NCI-H1694 treated with DMSO at 0.1 percent for 48 hours (cell line): ENCODE measurements around the gene SNCA.

ENCODE experiments used
- DNase-seq: peaks from one replicate; lab custom pipeline; 2025; lab: John Stamatoyannopoulos, UW

The SNCA gene

DNA sequence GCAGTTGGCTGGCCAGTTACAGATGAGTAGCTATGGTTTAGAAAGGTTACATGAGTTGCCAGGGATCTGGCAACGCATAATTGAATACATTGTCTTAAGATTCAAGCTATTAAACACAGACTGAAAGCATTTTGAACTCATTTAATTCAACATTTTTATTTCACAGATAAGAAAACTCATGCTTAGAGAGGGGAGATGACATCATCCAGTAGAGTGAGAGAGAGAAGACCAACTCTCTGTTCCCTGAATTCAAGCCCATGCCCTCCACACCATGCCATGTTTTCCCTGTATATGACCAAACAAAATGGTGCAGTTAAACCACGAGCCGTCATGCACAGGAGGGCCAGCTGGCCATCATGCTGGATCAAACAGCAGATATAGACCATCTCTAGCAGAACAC is 22.6 kb downstream of the SNCA start:
- DNase-seq, result no peak

DNA sequence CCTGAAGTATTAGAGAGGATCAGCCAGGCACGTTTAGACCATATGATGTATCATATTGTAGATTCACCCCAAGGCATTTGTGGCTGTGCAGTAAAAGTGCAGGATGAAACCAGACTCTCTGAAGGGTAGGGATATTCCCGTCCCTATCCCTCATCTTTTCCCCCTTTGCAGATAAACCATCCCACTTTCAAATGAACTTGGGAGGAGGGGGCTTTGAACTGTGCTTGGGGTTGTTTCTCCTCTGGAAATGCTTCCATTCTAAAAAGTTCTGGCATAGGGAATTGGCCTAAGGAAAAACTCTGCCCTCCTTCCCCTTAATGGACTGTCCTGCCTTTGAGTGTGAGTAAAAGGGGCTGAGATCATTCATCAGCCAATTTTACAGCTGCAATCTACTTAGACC is 23.8 kb downstream of the SNCA start:
- no peak for DNase-seq

DNA sequence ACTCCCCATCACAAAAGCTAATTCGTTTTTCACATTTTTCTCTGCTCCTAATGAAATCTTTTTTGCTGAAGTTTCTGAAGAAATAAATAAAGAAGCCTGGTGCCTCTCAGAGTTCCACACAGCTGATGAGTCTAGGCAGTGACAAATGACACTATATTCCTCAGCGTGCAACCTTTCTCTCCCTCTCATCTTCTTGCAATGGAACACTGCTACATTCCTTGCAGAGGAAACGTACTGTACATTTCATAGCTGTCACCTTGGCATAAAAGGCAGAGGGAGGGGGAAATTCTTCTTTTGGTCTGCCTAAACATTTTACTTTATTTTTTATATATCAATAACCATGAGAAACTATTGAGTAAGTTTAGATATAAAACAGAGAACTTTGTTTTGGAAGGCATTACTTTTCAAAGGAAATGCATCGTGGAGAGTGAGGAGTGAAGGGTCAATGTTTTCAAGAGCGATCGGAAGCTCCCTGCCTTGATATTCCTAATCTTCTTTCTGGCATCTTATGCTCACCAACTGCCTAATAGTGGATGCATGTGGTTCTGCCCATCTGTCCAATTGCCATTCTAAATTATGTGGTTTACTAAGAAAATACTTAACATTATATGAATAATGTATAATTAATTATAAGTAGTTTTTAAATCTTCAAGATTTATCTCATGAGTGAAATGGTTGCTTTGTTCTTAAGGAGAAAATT is 29.4 kb downstream of the SNCA start:
- no peak for DNase-seq

GRCh38 chr4:89805297-89805696 is 31.7 kb downstream of the SNCA start:
- DNase-seq, result no peak

DNA sequence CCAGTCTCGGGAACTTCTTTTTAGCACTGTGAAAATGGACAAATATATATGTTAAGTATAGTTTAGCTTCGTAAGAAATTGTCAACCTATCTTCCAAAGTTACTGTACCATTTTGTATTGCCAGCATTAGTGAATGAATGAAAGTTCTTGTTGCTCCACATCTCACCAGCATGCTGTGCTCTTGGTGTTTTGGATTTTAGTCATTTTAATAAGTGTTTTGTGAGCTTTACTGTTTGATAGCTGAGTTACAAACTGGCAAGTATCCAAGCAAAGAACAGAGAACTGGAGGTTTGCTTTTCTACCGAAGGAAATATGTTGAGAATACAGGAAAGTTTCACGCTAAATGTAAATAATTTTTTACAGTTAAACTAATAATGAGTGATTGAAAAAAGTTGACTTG is 33.0 kb downstream of the SNCA start:
- DNase-seq, result no peak

- DNase-seq, result no peak
Observed at GRCh38 chr4:89803036-89803435, 33.9 kb downstream of the SNCA start.

DNA sequence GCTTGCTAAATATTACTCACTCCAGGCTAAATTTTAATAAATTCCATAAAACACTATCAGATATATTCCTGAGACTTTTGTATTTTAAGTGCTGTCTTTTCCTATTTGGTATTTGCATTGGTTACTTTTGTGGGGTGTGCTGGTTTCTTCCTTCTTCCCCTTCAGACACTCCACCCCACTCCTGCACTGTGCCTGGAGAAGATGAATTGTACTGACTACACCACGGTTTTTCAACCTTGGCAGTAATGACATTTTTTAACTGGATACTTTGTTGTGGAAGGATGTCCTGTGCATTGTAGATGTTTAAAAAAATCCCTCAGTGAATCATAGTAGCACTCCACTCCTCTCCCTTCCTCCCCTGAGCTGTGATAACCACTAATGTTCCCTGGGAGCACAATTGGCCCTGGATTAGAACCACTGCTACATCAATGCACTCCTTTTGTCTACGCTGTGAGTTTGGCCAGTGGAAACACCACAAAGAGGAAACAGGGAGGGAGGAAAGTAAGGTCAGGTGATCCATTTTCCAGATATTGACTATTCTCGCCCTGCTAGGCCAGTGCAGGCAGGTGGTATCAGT is 36.3 kb downstream of the SNCA start:
- DNase-seq, result no peak

DNA sequence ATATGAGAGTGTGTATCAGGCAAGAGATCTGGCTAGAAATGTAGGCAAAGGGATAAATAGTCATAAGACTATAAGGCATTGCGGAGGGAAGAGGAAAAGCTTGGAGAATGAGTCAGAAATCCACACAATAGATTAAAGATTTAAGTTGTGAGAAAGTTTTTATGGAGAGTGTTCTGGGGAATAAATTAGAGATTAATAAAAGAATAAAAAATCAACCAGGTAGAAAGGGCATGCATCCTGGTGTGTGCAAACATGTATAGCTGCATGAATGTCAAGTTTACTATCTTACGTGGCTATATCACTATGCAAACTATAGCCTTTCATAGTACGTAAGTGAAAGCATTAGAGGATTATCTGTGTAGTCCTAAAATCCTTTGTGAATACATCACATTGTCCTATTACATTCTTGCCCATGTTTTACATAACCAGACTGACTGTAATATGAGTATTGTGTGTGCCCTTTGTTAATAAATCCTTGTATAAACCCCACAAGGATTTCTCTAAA is 36.9 kb downstream of the SNCA start:
- DNase-seq, result no peak

- DNase-seq, result no peak
Observed at GRCh38 chr4:89799071-89799470, 37.9 kb downstream of the SNCA start.

DNA sequence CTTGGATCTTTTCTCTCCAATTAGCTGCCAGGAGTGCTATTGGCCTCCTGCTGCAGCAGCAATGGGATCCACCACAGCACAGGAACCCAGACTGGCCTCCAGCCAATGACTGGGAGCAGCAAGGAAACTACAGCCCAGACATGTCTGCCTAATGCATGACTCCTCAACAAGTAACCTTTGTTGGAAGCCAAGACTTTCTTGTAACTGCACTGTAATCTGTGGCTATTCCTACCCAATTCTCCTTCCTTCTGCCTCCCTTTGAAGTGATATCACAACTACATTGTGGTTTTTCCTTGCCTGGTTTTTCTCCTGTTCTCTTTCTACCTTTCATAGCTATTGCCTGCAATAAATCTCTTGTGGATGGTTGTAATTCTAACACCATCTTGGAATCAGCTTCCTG is 39.8 kb downstream of the SNCA start:
- no peak for DNase-seq

DNA sequence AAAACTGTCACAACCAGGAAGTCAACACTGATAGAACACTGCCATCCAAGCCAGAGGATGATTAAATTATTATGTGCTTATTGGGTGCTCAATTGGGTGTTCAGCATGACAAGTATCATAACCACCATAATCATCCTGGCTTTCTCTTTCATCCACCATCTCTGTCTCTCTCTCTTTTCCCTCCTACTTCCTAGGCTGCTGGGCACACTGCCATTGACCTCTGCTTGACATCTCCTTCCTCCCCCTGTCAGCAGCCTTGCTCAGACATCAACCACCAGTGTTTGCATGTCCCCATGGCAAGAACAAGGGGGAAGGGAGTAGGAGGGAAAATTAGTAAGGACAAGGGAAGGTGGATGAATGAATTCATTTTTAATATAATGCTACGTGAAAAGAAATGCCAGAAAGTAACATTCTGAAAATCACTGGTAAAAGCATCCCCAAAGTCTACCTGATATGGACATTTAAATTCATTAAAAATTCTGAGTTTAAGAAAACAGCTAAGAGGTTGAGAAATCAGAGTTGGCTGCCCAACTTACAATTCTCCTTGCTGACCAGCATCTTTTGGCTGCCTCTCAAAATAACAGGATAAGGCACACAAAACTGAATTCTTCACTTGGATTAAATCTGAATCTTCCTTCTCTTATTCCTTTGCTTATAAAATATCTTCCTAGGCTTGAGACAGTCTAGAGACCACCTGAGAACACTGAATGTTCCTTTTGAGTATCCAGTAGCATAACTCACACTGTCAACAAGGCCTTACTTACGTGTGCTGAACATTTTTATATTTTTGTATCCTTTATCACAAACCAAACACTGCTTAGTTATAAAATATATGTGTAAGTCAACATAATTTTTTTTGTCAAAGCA is 48.5 kb downstream of the SNCA start:
- no peak for DNase-seq

GRCh38 chr4:89784686-89785231 is 52.2 kb downstream of the SNCA start:
- no peak for DNase-seq

DNA sequence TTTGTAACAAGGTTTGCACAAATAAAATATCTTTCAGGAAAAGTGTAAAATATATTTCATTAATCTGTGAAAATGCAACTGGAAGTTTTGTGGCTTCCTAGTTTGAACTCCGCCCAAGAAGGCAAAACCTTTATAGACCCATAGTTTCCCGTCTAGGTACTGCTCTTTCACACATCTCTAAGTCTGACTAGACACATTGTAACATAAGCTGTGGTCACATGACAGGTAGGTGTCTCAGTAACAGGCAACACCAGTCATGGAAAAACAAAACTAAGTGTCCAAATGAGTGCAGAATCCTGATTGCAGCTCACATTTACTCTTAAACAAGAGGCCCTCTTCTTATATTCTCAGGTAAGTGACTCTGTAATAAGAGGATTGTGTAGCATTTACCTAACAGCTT is 55.6 kb downstream of the SNCA start:
- no peak for DNase-seq

- no peak for DNase-seq
Observed at GRCh38 chr4:89773805-89774204, 63.2 kb downstream of the SNCA start.

DNA sequence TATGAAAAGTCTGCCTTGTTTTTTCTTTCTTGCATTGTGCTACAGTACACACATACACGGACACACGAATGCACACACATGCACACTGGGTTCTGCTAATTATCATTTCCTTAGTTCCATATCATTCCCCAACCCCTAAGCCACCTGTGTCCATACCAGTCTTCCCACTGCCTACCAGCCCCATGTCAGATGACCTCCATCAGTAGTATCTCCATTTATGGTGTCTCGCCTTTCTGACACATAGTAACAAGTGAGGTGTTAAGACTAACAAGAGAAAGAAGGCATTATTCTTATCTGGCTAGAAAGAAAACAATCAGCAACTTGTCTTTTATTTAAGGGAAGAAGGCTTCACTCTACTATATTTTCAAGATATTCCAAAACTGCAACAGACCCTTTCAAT is 67.1 kb downstream of the SNCA start:
- DNase-seq, result no peak

DNA sequence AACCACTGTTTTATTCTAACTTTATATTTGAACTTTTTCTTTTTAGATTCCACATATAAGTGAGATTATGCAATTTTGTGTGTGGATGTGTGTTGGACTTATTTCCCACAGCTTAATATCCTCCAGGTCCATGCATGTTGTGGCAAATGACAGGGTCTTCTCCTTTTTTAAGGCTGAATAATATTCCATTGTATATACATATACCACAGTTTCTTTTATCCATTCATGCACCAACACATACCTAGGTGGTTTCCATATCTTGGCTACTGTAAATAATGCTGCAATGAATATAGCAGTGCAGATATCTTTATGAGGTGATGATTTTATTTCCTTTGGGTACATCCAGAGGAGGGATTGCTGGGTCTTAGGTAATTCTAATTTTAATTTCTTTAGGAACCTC is 69.0 kb downstream of the SNCA start:
- no peak for DNase-seq

DNA sequence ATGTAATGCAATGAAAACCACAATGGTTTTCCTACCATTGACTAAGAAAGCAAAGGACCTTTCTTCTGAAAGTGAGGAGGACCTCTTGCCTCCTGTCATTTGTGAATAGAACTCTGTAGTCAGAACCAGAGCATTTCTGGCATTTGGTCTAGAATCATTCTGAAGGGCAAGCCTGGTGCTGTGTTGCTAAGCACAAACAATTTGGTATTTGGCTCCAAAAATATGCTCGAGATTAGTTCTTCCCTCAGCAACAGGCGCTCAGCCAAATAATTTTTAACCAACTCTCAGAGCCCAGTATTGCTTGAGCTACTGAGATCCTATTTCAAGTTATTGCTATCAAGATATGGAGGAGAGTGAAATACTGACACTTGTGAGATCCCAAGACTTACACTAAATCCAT is 71.0 kb downstream of the SNCA start:
- peak; percentile 19 for DNase-seq

- DNase-seq, result no peak
Observed at GRCh38 chr4:89765528-89765927, 71.4 kb downstream of the SNCA start.

DNA sequence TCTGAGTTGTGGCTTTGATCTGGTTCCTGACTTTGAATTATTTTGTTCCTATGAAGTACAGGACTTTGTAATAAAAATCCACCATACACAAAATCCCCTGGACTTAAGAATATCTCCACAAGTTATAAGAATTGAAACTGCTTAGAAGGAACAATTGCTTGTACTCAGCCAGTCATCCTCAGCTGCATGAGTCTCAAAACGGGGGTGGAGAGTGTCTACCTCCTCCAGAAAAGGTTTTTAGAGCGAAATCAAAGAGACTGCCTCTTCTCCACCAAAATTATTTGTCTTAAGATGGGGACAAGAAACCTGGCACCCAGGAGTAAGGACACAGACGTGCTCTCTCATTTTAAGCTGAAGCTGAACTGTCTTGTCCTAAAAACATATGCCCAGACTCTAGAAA is 74.7 kb downstream of the SNCA start:
- DNase-seq, result no peak

GRCh38 chr4:89759426-89759825 is 77.5 kb downstream of the SNCA start:
- DNase-seq, result peak; percentile 37

DNA sequence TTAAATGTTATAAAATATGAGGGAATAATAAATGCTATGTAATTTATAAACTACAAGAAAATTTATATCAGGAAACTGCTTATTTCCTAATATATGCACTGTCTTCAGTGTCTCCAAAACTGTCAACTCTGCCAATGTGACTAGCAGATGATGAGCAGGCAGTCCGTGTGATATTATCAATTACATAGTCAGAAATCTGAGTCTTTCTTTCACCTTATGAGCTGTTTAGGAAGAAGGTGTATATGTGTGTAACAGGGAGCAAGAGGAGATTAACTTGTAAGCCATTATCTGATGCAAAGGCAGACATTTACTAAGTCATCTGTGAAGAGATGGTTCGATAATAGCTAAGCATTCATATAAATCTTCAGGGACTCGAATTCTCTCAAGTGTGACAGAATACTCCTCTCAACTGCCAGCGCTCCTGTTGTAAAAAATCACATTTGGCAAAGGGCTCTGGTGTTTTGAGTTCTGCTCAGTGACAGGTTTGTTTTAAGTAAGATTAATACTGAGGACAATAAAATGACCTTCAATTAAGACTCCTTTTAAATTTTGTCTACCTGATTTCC is 79.7 kb downstream of the SNCA start:
- peak; percentile 43 for DNase-seq

DNA sequence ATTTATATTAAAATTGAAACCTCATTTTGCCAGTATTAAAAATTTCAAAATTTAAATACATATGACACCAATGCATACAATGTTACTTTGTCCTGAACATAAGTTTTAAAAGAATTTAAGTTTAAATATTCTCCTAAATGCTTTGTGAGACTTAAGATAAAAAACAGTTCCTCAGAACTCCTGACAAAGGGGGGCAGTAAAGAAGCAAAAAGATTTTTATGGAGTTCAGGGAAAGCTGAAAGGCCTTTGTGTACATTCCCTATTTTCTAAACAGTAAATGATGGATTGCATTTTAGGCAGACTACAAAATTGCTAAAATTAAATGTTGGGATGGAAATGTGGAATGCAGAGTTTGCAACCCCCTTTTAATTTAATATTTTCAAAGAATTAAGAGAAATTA is 81.7 kb downstream of the SNCA start:
- DNase-seq, result no peak
